Measurements from ENCODE around the gene ING1. TPM values are rescaled to one million over a fixed set of nuclear protein-coding genes. Genes with fewer than 3 reads are reported as not detected.
"Not testable (repeated sequence)": the region's sequence is repeated elsewhere in the genome, so short reads cannot be mapped to it uniquely, and the experiment has no call there.

The ING1 gene
- total RNA-seq (10 to 100 TPM; 10.5 to 10.6 TPM), polyA plus RNA-seq (10 to 100 TPM in 1 of 2 donors, 1 to 10 TPM in 1; 7.4 to 16.8 TPM)
- long read RNA-seq, donor 1, full-length matches to known transcripts: 25 of 35 reads
- long read RNA-seq, donor 1, partial matches to known transcripts: 6 of 35 reads
- long read RNA-seq, donor 1, other reads (novel, unspliced or antisense): 4 of 35 reads
- long read RNA-seq, donor 2, full-length matches to known transcripts: 20 of 23 reads
- long read RNA-seq, donor 2, partial matches to known transcripts: 0 of 23 reads
- long read RNA-seq, donor 2, other reads (novel, unspliced or antisense): 3 of 23 reads

GRCh38 chr13:110713642-110713952 is at the start of gene ING1:
ING1 (plus strand) TSS chr13:110713700; CDS start chr13:110714150, 450 bp downstream.
- ATAC-seq (ENCODE audit: low FRiP score): no peak
- no peak for DNase-seq
- WGBS, 2 donors: 0 to 1% methylated on average over 4 to 45 of the region's 45 CpGs
- H3K36me3 ChIP-seq (ENCODE audit: control insufficient read depth in 1 of 2, insufficient read depth in 2 of 2, low read length in 1 of 2): no peaks in the 10 kb centered on the region
- no peaks in the 10 kb centered on the region for H3K9me3 ChIP-seq (ENCODE audit: control insufficient read depth, low read length)
- peak within 1 kb of the TSS; percentile 62 to 98 for H3K4me3 ChIP-seq (ENCODE audit: low read length in 2 of 2)
- no peaks in the 10 kb centered on the region for H3K4me1 ChIP-seq (ENCODE audit: control insufficient read depth in 1 of 2, insufficient read depth in 2 of 2, low read length in 2 of 2)
- H3K27me3 ChIP-seq (ENCODE audit: control insufficient read depth in 1 of 2, insufficient read depth in 2 of 2, low read length in 1 of 2): no peaks in the 10 kb centered on the region
- peak within 1 kb of the TSS; percentile 79 to 98 for H3K27ac ChIP-seq (ENCODE audit: low read depth in 1 of 2, low read length in 2 of 2)
- intact Hi-C loops (cut with DNase I): loop anchor here in 1 of 2 donors (5.0 kb wide), 1 partner anchor 159 kb away; no protein-coding TSS in a partner anchor

GRCh38 chr13:110664041-110664440 is 49.5 kb upstream of the ING1 start:
- intact Hi-C loops (cut with DNase I): no loop called here
- 97 to 99% methylated on average over 7 of the region's 7 CpGs for WGBS, 2 donors
- Histone ChIP-seq H3K36me3 (ENCODE audit: control insufficient read depth in 1 of 2, insufficient read depth in 2 of 2, low read length in 1 of 2) (peaks cover 7 to 8% of the 10 kb centered on the region in 2 donors), H3K4me1 (ENCODE audit: control insufficient read depth in 1 of 2, insufficient read depth in 2 of 2, low read length in 2 of 2) (no peaks in the 10 kb centered on the region), H3K27me3 (ENCODE audit: control insufficient read depth in 1 of 2, insufficient read depth in 2 of 2, low read length in 1 of 2) (no peaks in the 10 kb centered on the region), H3K9me3 (ENCODE audit: control insufficient read depth, low read length) (no peaks in the 10 kb centered on the region), H3K27ac (ENCODE audit: low read depth in 1 of 2, low read length in 2 of 2) (no peak overlapping the region), H3K4me3 (ENCODE audit: low read length in 2 of 2) (no peak overlapping the region)
- ATAC-seq (ENCODE audit: low FRiP score): no peak
- no peak for DNase-seq

DNA sequence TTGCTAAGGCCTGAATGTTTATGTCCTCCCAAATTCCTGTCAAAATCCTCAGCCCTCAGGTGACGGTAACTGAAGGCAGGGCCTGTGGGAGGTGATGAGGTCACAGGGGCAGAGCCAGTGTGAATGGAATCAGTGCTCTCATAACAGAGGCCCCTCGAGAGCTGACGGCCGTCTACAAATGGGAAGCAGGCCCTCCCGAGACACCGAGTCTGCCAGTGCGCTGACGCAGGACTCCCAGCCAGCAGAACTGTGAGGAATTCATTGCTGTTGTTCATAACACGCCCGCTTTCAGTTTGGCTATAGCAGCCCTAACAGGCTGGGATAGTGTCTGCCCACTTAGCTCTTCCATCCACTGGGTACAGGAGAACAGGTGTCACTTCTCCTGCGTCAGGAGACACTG is 48.8 kb upstream of the ING1 start:
- H3K27ac ChIP-seq (ENCODE audit: low read depth in 1 of 2, low read length in 2 of 2): no peak overlapping the region
- DNase-seq: peak in 1 of 2 donors; percentile 44
- intact Hi-C loops (cut with DNase I): no loop called here
- no peaks in the 10 kb centered on the region for H3K9me3 ChIP-seq (ENCODE audit: control insufficient read depth, low read length)
- H3K36me3 ChIP-seq (ENCODE audit: control insufficient read depth in 1 of 2, insufficient read depth in 2 of 2, low read length in 1 of 2): peaks cover 7 to 8% of the 10 kb centered on the region in 2 donors
- no peaks in the 10 kb centered on the region for H3K4me1 ChIP-seq (ENCODE audit: control insufficient read depth in 1 of 2, insufficient read depth in 2 of 2, low read length in 2 of 2)
- no peak overlapping the region for H3K4me3 ChIP-seq (ENCODE audit: low read length in 2 of 2)
- WGBS, 2 donors: 87 to 94% methylated on average over 11 of the region's 11 CpGs
- no peak for ATAC-seq (ENCODE audit: low FRiP score)
- no peaks in the 10 kb centered on the region for H3K27me3 ChIP-seq (ENCODE audit: control insufficient read depth in 1 of 2, insufficient read depth in 2 of 2, low read length in 1 of 2)

GRCh38 chr13:110665491-110666254 is 47.8 kb upstream of the ING1 start:
- DNase-seq: no peak
- ATAC-seq (ENCODE audit: low FRiP score): no peak
- Histone ChIP-seq H3K4me3 (ENCODE audit: low read length in 2 of 2) (no peak overlapping the region), H3K4me1 (ENCODE audit: control insufficient read depth in 1 of 2, insufficient read depth in 2 of 2, low read length in 2 of 2) (no peaks in the 10 kb centered on the region), H3K27me3 (ENCODE audit: control insufficient read depth in 1 of 2, insufficient read depth in 2 of 2, low read length in 1 of 2) (no peaks in the 10 kb centered on the region), H3K36me3 (ENCODE audit: control insufficient read depth in 1 of 2, insufficient read depth in 2 of 2, low read length in 1 of 2) (peaks cover 7 to 8% of the 10 kb centered on the region in 2 donors), H3K9me3 (ENCODE audit: control insufficient read depth, low read length) (no peaks in the 10 kb centered on the region), H3K27ac (ENCODE audit: low read depth in 1 of 2, low read length in 2 of 2) (no peak overlapping the region)
- intact Hi-C loops (cut with DNase I): no loop called here
- 87 to 89% methylated on average over 23 of the region's 23 CpGs for WGBS, 2 donors

- DNase-seq (no peak), ATAC-seq (ENCODE audit: low FRiP score) (no peak)
- intact Hi-C loops (cut with DNase I): no loop called here
- H3K4me1 ChIP-seq (ENCODE audit: control insufficient read depth in 1 of 2, insufficient read depth in 2 of 2, low read length in 2 of 2): no peaks in the 10 kb centered on the region
- 85 to 89% methylated on average over 8 of the region's 8 CpGs for WGBS, 2 donors
- H3K36me3 ChIP-seq (ENCODE audit: control insufficient read depth in 1 of 2, insufficient read depth in 2 of 2, low read length in 1 of 2): peaks cover 5 to 8% of the 10 kb centered on the region in 2 donors
- no peaks in the 10 kb centered on the region for H3K27me3 ChIP-seq (ENCODE audit: control insufficient read depth in 1 of 2, insufficient read depth in 2 of 2, low read length in 1 of 2)
- H3K4me3 ChIP-seq (ENCODE audit: low read length in 2 of 2): no peak overlapping the region
- no peak overlapping the region for H3K27ac ChIP-seq (ENCODE audit: low read depth in 1 of 2, low read length in 2 of 2)
- H3K9me3 ChIP-seq (ENCODE audit: control insufficient read depth, low read length): no peaks in the 10 kb centered on the region
These were observed 47.3 kb upstream of the ING1 start for GRCh38 chr13:110666255-110666533.

GRCh38 chr13:110669036-110669435 is 44.5 kb upstream of the ING1 start:
- Histone ChIP-seq H3K27ac (ENCODE audit: low read depth in 1 of 2, low read length in 2 of 2) (no peak overlapping the region), H3K27me3 (ENCODE audit: control insufficient read depth in 1 of 2, insufficient read depth in 2 of 2, low read length in 1 of 2) (no peaks in the 10 kb centered on the region), H3K9me3 (ENCODE audit: control insufficient read depth, low read length) (no peaks in the 10 kb centered on the region), H3K36me3 (ENCODE audit: control insufficient read depth in 1 of 2, insufficient read depth in 2 of 2, low read length in 1 of 2) (peaks cover 0 to 1% of the 10 kb centered on the region in 2 donors), H3K4me3 (ENCODE audit: low read length in 2 of 2) (no peak overlapping the region), H3K4me1 (ENCODE audit: control insufficient read depth in 1 of 2, insufficient read depth in 2 of 2, low read length in 2 of 2) (no peaks in the 10 kb centered on the region)
- DNase-seq: no peak
- WGBS, 2 donors: 94 to 95% methylated on average over 9 of the region's 9 CpGs
- ATAC-seq (ENCODE audit: low FRiP score): no peak
- intact Hi-C loops (cut with DNase I): no loop called here

- H3K4me1 ChIP-seq (ENCODE audit: control insufficient read depth in 1 of 2, insufficient read depth in 2 of 2, low read length in 2 of 2); intact Hi-C loops (cut with DNase I); H3K4me3 ChIP-seq (ENCODE audit: low read length in 2 of 2); H3K9me3 ChIP-seq (ENCODE audit: control insufficient read depth, low read length); H3K36me3 ChIP-seq (ENCODE audit: control insufficient read depth in 1 of 2, insufficient read depth in 2 of 2, low read length in 1 of 2); ATAC-seq (ENCODE audit: low FRiP score); H3K27me3 ChIP-seq (ENCODE audit: control insufficient read depth in 1 of 2, insufficient read depth in 2 of 2, low read length in 1 of 2); DNase-seq; H3K27ac ChIP-seq (ENCODE audit: low read depth in 1 of 2, low read length in 2 of 2): not testable (repeated sequence)
- WGBS, 2 donors: 97 to 99% methylated on average over 11 of the region's 11 CpGs
These were observed 43.7 kb upstream of the ING1 start for GRCh38 chr13:110669814-110670213.

DNA sequence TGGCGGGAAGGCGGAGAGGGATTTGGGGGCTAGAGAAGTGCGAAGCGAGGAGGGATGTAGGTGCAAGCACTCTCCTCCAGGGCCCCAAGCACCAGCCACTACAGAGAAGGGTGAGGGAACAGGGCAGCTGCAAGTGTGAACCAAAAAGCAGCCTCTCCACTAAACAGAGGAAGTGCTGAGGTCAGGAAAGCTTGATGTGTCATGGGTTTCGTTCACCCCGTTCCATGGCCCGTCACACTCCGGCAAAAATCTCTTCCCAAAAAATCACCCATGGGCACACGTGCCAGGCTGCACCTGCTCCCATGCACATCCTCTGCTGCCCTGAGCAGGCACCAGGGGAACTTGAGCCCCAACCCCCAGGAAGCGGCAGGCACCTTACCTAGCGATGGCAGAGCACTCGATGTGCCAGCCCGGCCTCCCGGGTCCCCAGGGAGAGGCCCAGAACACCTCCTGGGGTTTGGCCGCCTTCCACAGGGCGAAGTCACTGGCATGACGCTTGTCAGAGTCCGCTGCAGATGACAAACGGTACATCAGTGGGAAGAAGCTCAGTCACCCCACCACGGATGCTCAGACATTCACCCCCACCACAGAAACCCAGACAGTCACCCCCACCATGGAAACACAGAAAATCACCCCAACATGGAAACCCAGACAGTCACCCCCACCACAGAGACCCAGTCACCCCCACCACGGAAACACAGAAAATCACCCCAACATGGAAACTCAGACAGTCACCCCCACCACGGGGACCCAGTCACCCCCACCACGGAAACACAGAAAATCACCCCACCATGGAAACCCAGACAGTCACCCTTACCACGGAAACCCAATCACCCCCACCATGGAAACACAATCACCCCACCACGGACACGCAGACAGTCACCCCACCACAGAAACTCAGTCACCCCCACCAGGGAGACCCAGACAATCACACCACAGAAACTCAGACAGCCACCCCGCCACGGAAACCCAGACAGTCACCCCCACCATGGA is 36.6 kb upstream of the ING1 start:
- H3K27me3 ChIP-seq (ENCODE audit: control insufficient read depth in 1 of 2, insufficient read depth in 2 of 2, low read length in 1 of 2): no peaks in the 10 kb centered on the region
- H3K4me3 ChIP-seq (ENCODE audit: low read length in 2 of 2): no peak overlapping the region
- WGBS, 2 donors: 84 to 86% methylated on average over 26 to 28 of the region's 28 CpGs
- no peaks in the 10 kb centered on the region for H3K9me3 ChIP-seq (ENCODE audit: control insufficient read depth, low read length)
- H3K27ac ChIP-seq (ENCODE audit: low read depth in 1 of 2, low read length in 2 of 2): no peak overlapping the region
- no peaks in the 10 kb centered on the region for H3K4me1 ChIP-seq (ENCODE audit: control insufficient read depth in 1 of 2, insufficient read depth in 2 of 2, low read length in 2 of 2)
- peak in 1 of 2 donors; percentile 75 for DNase-seq
- intact Hi-C loops (cut with DNase I): no loop called here
- peaks cover 2 to 4% of the 10 kb centered on the region in 2 donors for H3K36me3 ChIP-seq (ENCODE audit: control insufficient read depth in 1 of 2, insufficient read depth in 2 of 2, low read length in 1 of 2)
- no peak for ATAC-seq (ENCODE audit: low FRiP score)
